HepG2 (cell line): Measurements from ENCODE around the gene PTPRCAP. TPM values are rescaled to one million over a fixed set of nuclear protein-coding genes. Genes with fewer than 3 reads are reported as not detected.
A peak's percentile ranks its signal among the peaks of the same experiment; 100 is the strongest.

Experiments used
- CBX2 ChIP-seq, 2 experiments: fragments of 200-600 bp in 1 of 2; sonication (generic); formaldehyde crosslinking in 1 of 2; IDR thresholded peaks; 2 replicates each; pipeline versions ENCODE4 v1.7.0 to v1.8.1; 2018 to 2022; ENCODE audit warnings: low read depth in 2 of 2, low read length in 1 of 2, mild to moderate bottlenecking in 1 of 2, missing genetic modification reagents in 1 of 2
- FOXP4 ChIP-seq: sonication (generic); formaldehyde crosslinking; IDR thresholded peaks from 2 replicates; pipeline ENCODE4 v1.4.0; 2020; ENCODE audit warnings: missing genetic modification reagents
- GLMP ChIP-seq: sonication (generic); formaldehyde crosslinking; IDR thresholded peaks from 2 replicates; pipeline ENCODE4 v1.9.0; 2021; ENCODE audit warnings: missing genetic modification reagents, mild to moderate bottlenecking, borderline replicate concordance
- HES4 ChIP-seq: sonication (generic); formaldehyde crosslinking; IDR thresholded peaks from 2 replicates; pipeline ENCODE4 v1.9.0; 2021; ENCODE audit warnings: mild to moderate bottlenecking, missing genetic modification reagents, borderline replicate concordance
- JARID2 ChIP-seq: sonication (generic); formaldehyde crosslinking; IDR thresholded peaks from 2 replicates; pipeline ENCODE4 v1.8.1; 2023; ENCODE audit warnings: missing genetic modification reagents, inconsistent platforms; ENCODE audit not compliant: insufficient replicate concordance
- PHF5A ChIP-seq: IDR thresholded peaks from one replicate; pipeline ENCODE4 v1.6.1; 2018; ENCODE audit warnings: low read depth, missing genetic modification reagents; ENCODE audit not compliant: unreplicated experiment
- TFAP4 ChIP-seq: sonication (generic); IDR thresholded peaks from 2 replicates; pipeline ENCODE4 v1.6.1; 2016; ENCODE audit warnings: low read depth, borderline replicate concordance
- ZBTB20 ChIP-seq: sonication (generic); formaldehyde crosslinking; IDR thresholded peaks from 2 replicates; pipeline ENCODE4 v1.8.1; 2023; ENCODE audit warnings: missing genetic modification reagents, low read depth, mild to moderate bottlenecking, borderline replicate concordance
- ZNF292 ChIP-seq: sonication (generic); formaldehyde crosslinking; IDR thresholded peaks from 2 replicates; pipeline ENCODE4 v1.8.1; 2022; ENCODE audit warnings: mild to moderate bottlenecking, low read depth, missing genetic modification reagents, borderline replicate concordance
- ZNF343 ChIP-seq: sonication (generic); formaldehyde crosslinking; IDR thresholded peaks from 2 replicates; pipeline ENCODE4 v1.4.0; 2020; ENCODE audit warnings: mild to moderate bottlenecking, missing genetic modification reagents
- ZNF619 ChIP-seq: sonication (generic); formaldehyde crosslinking; IDR thresholded peaks from 2 replicates; pipeline ENCODE4 v1.4.0; 2020; ENCODE audit warnings: mild to moderate bottlenecking, missing genetic modification reagents
- polyA plus RNA-seq, 8 experiments: library from polyadenylated mRNA; depleted of rRNA in 3 of 8; stranded (reverse) in 7 of 8; unstranded in 1 of 8; fragments of >200 nt; fragmentation: Illumina TruSeq in 4 of 8; extraction: Trizol in 4 of 8; gene quantifications; 2 replicates each; pipeline versions ENCODE4 v1.2.1 to v1.2.3, GENCODE V29; 2011 to 2016; ENCODE audit warnings: low read depth in 4 of 8, missing spikeins in 1 of 8, mixed read lengths in 1 of 8; ENCODE audit not compliant: insufficient read depth in 1 of 8
- total RNA-seq, 5 experiments: library from RNA; depleted of rRNA; stranded (reverse); fragments of >200 nt; fragmentation: Illumina TruSeq; extraction: Trizol; gene quantifications; 2 replicates each; pipeline ENCODE4 v1.2.3, GENCODE V29; 2016; ENCODE audit warnings: low read depth in 1 of 5
- TF ChIP-seq, protein P1 (sequence below): sonication (generic); formaldehyde crosslinking; conservative IDR thresholded peaks from 2 replicates; pipeline ENCODE4 v1.4.0; 2020; ENCODE audit warnings: missing genetic modification reagents
- TF ChIP-seq, protein P2 (sequence below), 2 experiments: fragments of 450-650 bp in 1 of 2; sonication (generic) in 1 of 2; formaldehyde crosslinking; IDR thresholded peaks; 2 replicates each; pipeline versions ENCODE4 v1.5.0 to v1.8.0; 2020 to 2022; ENCODE audit warnings: mild to moderate bottlenecking in 1 of 2, missing genetic modification reagents in 1 of 2
- TF ChIP-seq, protein P3 (sequence below): sonication (generic); formaldehyde crosslinking; IDR thresholded peaks from 2 replicates; pipeline ENCODE4 v1.5.1; 2020; ENCODE audit warnings: mild to moderate bottlenecking, missing genetic modification reagents, moderate library complexity

PTPRCAP gene
- total and polyA plus RNA-seq, 2 of the 13 experiments (the other 11 are each of a cell fraction or from before 2014, with no cell fraction given): 0.60 to 0.70 TPM

DNA sequence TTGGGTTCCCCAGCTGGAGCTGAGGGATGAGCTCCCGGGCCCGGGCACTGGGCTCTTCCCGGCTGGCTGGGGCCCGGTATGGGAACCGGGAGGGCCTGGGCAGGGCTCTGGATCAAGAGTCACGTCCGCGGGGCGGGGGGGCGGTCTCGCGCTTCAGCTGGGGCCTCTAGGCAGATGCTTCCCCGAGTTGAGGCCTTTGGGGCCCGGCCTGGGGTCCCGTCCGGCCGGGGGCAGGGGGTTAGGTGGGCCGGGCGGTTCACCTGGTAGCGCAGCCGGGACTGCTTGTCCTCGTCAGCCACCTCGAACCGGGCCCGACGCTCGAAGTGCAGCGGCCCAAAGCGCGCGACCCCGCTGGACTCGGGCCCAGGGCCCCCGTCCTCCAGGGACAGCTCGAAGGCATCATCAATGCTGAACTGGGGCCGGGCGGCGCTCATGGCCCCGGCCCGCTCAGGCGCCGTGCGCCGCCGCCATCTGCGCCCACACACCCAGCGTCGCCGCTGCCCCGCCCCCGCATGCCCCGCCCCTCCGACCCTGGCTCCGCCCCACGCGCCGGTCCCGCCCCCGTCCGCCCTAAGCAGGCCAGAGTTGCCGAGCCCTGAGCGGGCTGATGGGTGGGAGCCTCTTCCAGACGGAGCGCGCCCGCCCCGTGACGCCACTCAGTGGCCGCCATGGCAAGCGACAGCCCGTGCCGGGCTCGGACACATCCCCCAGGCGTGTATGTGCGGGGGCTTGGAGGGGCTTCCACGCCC, 31.5 kb upstream of the PTPRCAP start, which contains the start of gene TMEM134 (continued):
- TF ChIP-seq, protein P1, sequence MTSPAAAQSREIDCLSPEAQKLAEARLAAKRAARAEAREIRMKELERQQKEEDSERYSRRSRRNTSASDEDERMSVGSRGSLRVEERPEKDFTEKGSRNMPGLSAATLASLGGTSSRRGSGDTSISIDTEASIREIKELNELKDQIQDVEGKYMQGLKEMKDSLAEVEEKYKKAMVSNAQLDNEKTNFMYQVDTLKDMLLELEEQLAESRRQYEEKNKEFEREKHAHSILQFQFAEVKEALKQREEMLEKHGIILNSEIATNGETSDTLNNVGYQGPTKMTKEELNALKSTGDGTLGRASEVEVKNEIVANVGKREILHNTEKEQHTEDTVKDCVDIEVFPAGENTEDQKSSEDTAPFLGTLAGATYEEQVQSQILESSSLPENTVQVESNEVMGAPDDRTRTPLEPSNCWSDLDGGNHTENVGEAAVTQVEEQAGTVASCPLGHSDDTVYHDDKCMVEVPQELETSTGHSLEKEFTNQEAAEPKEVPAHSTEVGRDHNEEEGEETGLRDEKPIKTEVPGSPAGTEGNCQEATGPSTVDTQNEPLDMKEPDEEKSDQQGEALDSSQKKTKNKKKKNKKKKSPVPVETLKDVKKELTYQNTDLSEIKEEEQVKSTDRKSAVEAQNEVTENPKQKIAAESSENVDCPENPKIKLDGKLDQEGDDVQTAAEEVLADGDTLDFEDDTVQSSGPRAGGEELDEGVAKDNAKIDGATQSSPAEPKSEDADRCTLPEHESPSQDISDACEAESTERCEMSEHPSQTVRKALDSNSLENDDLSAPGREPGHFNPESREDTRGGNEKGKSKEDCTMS (CRISPR knock-in tag): no peak
- TF ChIP-seq GLMP (CRISPR knock-in tag): no peak
- no peak for TF ChIP-seq HES4 (CRISPR knock-in tag)
- no peak for TF ChIP-seq ZNF292 (CRISPR knock-in tag)
- no peak for TF ChIP-seq CBX2 (IDR thresholded peaks at IDR 0.05; ENCODE audit: low read depth, low read length)
- no peak for TF ChIP-seq CBX2 (CRISPR knock-in tag; IDR thresholded peaks at IDR 0.05; ENCODE audit: low read depth)
- TF ChIP-seq, protein P2, sequence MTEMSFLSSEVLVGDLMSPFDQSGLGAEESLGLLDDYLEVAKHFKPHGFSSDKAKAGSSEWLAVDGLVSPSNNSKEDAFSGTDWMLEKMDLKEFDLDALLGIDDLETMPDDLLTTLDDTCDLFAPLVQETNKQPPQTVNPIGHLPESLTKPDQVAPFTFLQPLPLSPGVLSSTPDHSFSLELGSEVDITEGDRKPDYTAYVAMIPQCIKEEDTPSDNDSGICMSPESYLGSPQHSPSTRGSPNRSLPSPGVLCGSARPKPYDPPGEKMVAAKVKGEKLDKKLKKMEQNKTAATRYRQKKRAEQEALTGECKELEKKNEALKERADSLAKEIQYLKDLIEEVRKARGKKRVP (CRISPR knock-in tag; IDR thresholded peaks at IDR 0.05): peak in 1 of 2 experiments; percentile 43; a peak in 1 of 4 replicates
- TF ChIP-seq ZNF619: no peak
- no peak for TF ChIP-seq JARID2 (CRISPR knock-in tag)
- TF ChIP-seq, protein P3, sequence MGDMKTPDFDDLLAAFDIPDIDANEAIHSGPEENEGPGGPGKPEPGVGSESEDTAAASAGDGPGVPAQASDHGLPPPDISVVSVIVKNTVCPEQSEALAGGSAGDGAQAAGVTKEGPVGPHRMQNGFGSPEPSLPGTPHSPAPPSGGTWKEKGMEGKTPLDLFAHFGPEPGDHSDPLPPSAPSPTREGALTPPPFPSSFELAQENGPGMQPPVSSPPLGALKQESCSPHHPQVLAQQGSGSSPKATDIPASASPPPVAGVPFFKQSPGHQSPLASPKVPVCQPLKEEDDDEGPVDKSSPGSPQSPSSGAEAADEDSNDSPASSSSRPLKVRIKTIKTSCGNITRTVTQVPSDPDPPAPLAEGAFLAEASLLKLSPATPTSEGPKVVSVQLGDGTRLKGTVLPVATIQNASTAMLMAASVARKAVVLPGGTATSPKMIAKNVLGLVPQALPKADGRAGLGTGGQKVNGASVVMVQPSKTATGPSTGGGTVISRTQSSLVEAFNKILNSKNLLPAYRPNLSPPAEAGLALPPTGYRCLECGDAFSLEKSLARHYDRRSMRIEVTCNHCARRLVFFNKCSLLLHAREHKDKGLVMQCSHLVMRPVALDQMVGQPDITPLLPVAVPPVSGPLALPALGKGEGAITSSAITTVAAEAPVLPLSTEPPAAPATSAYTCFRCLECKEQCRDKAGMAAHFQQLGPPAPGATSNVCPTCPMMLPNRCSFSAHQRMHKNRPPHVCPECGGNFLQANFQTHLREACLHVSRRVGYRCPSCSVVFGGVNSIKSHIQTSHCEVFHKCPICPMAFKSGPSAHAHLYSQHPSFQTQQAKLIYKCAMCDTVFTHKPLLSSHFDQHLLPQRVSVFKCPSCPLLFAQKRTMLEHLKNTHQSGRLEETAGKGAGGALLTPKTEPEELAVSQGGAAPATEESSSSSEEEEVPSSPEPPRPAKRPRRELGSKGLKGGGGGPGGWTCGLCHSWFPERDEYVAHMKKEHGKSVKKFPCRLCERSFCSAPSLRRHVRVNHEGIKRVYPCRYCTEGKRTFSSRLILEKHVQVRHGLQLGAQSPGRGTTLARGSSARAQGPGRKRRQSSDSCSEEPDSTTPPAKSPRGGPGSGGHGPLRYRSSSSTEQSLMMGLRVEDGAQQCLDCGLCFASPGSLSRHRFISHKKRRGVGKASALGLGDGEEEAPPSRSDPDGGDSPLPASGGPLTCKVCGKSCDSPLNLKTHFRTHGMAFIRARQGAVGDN (CRISPR knock-in tag): peak; percentile 76
- TF ChIP-seq FOXP4 (CRISPR knock-in tag): peak; percentile 49; the same call in 1 of the 2 replicates
- TF ChIP-seq PHF5A (CRISPR knock-in tag): no peak
- peak; percentile 21; the same call in 1 of the 2 replicates for TF ChIP-seq TFAP4
- TF ChIP-seq ZNF343: no peak
- no peak for TF ChIP-seq ZBTB20
